KG1 (cell line): ENCODE measurements around the gene SSBP2.

ENCODE experiments used
- DNase-seq: peaks from one replicate; lab custom pipeline; 2025; lab: John Stamatoyannopoulos, UW

Gene SSBP2

GRCh38 chr5:81590498-81591384 lies 160.2 kb downstream of the SSBP2 start:
- DNase-seq, result no peak

GRCh38 chr5:81579262-81579924 lies 171.5 kb downstream of the SSBP2 start:
- peak; percentile 70 for DNase-seq

DNA sequence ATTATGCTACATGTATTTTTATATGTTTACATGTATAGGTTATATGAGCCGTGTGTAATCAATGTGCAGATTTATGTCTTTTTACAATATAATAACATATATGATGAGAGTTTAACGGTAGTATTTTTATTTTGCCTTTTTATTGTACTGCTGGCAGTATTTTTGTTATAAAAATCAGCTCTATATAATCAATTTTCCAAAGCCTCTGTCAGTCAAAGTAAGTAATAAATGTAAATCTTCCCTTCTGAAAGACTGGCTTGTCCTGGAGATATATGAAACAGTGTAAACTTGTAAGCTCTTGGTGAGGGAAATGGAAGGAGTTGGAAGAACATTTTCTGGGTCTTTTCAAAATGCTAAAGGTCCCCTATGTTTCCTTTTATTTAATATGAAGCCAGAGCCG lies 173.8 kb downstream of the SSBP2 start:
- DNase-seq, result no peak

DNA sequence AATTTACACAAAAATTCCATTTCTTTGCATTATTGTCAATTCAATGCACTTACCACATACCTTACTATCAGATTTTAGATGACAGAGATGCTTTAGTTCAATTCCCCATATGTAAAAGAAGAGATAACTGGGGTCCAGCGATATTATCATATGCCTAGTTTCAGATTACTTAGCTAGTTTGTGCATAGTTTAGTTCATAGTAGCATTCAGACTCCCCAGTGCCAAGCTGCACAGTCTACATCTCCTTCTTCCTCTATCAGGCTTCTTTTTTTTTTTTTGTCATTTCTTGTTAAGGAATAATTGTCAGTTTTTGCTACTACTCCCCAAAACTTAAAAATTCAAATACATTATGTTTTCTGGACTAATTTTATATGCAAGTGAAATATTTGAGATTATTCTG lies 175.0 kb downstream of the SSBP2 start:
- no peak for DNase-seq

GRCh38 chr5:81572201-81572600 lies 178.7 kb downstream of the SSBP2 start:
- DNase-seq, result no peak

- no peak for DNase-seq
Observed at GRCh38 chr5:81558188-81558587, 192.7 kb downstream of the SSBP2 start.

DNA sequence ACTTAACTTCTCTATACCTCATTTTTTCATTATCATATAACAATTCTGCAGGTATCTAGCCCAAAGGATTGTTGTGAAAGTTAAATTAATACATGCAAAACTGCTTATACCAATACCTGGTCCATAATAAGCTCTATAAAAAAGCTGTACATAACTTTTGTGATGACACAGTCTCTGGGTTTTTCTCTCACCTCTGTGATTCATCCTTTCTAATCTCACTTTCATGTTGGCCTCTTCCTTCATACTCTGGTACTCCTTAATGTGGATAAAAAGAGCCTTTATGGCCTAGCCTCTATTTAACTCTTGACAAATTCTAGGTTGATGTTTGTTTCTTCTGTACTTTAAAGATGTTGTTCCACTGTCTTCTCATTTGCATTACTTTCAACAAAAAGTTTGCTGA lies 194.1 kb downstream of the SSBP2 start:
- DNase-seq, result no peak

DNA sequence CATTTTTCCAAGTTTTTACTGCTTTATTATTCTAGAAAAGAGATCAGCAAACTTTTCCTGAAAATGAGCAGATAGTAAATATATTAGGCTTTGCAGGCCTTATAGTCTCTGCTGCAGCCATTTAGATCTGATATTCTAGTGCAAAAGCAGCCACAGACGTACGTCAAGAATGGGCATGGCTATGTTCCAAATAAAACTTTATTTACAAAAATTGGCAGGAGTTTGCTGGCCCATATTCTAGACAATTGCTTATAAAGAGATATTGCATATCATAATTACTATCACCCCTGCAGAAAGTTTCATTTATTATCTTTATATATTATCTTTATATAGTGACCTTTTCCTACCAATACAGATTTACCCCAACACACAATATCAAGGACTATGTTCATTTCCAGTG lies 195.0 kb downstream of the SSBP2 start:
- DNase-seq, result no peak

DNA sequence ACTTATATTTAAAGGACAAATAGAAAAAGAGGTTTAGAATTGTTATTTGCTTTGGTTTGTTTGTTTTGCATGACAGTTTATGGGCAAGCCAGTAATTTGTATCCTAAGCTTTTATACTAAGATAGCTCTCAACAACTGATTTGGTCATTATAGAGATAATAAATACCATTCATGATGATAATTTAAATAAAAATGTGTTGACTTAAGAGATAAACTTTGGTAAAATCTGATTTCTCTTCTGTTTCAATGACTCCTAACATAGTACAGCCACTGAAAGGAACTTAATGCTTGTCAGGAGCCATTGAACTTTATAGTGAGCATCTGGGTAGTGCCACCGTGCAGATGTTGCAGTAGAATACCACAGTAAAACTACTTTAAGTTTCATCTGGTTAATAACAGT lies 196.2 kb downstream of the SSBP2 start:
- DNase-seq, result no peak

DNA sequence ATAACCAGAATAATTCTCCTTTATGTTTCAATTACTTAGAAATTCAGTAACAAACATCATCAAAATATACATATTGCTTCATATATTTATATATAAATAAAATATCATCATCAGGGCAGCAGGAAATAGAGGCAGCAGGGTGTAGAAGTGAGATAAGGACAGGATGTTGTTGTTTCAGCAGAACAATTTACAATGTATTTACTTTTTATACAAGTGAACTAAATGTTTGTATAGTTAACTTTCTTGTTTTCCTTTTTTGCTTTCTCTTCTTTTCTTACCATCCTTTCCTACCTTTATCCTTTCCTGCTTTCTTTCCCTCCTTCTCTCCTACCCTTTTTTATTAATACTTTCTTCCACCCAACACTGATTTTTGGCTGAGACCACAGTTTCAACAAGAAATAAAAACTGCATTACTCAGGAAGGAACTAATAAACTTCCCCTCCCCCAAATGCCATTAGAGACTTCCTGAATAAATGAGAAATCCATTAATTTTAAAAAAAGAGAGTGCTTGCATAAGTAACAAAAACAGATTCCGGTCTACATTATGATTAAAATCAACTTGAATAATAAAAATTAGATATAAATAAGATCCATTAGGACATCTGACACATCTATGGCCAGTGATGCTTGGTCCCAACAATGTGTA lies 197.2 kb downstream of the SSBP2 start:
- no peak for DNase-seq

DNA sequence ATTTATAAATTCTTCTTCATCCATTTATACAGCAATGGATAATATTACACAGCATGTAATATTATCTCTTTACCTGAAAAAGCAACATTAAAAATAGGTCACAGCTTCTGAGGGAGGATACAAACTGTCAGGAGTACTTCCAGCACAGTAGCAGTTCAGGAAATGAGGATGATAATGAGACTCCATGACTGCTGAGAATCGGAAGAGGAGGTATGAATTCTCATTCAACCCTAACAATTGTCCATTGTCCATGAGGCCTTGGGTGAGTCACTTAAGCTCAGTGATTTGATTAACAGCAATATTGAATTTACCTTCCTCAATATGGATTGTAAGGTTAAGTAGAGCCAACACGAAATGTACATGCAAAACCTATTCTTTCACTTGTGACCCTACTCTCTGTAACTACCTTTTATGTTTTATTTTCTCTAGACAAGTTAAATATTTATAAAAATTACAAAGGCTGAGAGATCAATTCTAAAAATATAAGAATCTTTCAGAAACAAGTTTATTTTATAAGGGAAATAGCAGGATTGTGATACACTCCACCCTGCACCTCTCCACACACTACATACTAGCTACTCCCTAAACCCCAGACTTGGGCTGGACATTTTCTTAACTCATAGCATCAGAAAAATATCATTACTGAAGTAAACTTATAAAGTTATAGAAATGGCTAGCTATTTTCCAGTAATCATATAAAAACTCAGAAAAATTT lies 197.9 kb downstream of the SSBP2 start:
- no peak for DNase-seq

DNA sequence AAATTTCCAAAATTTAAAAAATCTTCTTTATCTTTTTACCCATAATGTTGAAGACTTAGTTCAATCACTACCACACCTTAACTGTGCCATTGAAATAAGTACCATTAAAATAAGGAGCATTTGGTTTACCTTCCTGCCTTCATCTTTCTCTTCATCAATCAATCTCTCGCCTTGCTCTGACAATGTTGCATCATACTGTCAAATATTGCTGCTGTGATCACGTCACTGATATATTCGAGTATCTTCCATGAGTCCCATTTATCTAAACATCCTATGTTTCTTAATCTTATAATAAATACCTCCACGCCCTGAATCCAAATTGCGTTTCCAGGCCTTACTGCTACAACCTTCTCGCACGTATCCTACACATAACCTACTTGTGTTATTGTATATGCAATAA lies 201.8 kb downstream of the SSBP2 start:
- no peak for DNase-seq

DNA sequence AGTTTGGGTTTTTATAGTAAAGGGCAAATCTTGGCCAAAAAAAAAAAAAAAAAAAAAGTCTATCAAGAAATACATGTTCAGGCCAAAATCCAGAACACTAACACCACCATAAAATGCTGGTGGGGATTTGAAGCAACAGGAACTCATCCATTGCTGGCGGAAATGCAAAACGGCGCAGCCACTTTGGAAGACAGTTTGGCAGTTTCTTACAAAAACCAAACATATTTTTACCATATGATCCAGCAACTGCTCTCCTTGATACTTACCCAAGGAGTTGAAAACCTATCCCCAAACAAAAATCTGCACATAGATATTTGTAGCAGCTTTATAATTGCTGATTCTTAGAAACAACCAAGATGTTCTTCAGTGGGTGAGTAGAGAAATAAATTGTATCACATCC lies 203.9 kb downstream of the SSBP2 start:
- no peak for DNase-seq

DNA sequence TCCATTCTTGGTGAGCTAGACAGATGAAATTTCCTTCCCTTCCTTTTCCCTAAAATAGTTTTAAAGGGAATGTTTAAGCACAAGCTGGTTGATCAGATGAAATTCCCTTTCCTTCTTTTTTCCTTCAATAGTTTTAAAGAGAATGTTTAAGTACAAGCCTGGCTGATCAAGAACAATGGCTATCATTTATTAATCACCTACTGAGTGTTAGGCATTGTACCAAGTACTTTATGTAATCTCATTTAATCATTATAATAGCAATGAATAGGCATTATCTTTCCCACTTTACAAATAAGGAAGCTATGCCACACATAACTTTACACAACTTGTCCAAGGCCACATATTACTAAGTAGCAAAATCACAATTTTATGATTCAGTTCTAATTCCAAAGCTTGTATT lies 205.0 kb downstream of the SSBP2 start:
- no peak for DNase-seq

- DNase-seq, result no peak
Observed at GRCh38 chr5:81544351-81545018, 206.4 kb downstream of the SSBP2 start.

DNA sequence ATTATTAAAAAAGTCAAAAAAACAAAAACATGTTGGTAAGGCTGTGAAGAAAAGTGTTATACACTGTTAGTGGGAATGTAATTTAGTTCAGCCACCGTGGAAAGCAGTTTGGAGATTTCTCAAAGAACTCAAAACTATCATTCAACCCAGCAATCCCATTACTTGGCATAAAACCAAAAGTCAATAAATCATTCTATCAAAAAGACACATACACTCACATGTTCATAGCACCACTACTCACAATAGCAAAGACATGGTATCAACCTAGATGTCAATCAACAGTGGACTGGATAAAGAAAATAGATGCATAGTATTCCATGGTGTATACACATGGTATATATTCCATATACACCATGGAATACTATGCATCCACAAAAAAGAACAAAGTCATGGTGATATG lies 208.7 kb downstream of the SSBP2 start:
- no peak for DNase-seq

GRCh38 chr5:81537905-81538547 lies 212.9 kb downstream of the SSBP2 start:
- DNase-seq, result peak; percentile 43

- DNase-seq, result no peak
Observed at GRCh38 chr5:81534441-81534840, 216.5 kb downstream of the SSBP2 start.

- no peak for DNase-seq
Observed at GRCh38 chr5:81533629-81534405, 217.1 kb downstream of the SSBP2 start.

DNA sequence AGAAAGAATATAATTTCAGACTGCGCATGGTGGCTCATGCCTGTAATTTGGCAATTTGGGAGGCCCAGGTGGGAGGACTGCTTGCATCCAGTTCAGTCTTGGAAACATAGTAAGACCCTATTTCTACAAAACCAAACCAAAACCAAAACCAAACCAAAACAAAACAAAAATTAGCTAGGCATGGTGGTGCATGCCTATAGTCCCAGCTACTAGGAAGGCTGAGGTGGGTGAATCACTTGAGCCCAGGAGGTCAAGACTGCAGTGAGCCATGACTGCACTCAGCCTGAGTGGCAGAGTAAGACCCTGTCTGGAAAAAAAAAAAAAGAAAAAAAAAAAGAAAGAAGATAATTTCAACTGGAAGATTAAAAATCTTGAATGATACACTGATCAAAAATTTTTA lies 220.0 kb downstream of the SSBP2 start:
- DNase-seq, result no peak

DNA sequence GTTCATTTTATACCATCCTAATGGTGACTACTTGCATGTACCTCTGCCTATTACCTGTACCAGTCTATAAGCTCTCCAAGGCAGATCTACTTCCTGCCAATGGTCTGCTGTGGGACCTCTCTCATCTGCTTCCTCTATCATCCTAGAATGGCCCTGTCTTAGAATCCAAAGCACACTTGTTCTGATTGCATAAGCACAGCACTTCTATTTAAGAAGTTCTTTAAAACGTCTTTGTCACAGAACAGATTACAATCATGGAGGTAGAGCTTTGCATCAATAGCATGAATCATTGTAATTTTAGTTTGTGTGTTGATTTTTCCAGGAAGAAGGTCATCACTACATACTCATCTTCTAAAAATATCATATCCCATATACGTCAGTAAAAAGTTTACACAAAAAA lies 225.2 kb downstream of the SSBP2 start:
- no peak for DNase-seq
